ENCODE results near the gene ZNF837.

The ZNF837 gene

GRCh38 chr19:58332697-58333096 lies 48.1 kb downstream of the ZNF837 start:
- no peak for DNase-seq
- intact Hi-C loops (cut with DNase I): no loop called here

DNA sequence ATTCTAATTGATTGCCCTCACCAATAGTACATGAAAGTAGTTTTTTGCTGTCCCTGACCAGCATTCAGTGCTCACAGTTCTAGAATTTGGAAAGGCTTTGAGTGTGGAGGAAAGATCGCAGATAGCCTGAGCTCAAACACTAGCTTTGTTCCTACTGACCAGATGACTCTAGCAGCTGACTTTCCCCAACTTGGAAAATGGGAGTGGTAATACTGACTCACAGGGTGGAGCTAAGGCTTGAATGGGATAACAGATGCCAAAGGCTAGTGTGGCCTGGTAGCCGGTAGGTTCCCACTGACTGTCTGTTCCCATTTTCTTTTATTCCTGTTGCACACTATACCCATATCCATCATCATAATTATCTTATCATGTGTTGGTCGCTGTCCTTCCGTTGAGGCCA lies 50.4 kb downstream of the ZNF837 start:
- intact Hi-C loops (cut with DNase I): no loop called here
- peak in 30 of 42 donors; percentile 27 to 90 (median 61) for DNase-seq

- intact Hi-C loops (cut with DNase I): no loop called here
- no peak for DNase-seq
Measured at GRCh38 chr19:58328999-58329398, 51.8 kb downstream of the ZNF837 start.

DNA sequence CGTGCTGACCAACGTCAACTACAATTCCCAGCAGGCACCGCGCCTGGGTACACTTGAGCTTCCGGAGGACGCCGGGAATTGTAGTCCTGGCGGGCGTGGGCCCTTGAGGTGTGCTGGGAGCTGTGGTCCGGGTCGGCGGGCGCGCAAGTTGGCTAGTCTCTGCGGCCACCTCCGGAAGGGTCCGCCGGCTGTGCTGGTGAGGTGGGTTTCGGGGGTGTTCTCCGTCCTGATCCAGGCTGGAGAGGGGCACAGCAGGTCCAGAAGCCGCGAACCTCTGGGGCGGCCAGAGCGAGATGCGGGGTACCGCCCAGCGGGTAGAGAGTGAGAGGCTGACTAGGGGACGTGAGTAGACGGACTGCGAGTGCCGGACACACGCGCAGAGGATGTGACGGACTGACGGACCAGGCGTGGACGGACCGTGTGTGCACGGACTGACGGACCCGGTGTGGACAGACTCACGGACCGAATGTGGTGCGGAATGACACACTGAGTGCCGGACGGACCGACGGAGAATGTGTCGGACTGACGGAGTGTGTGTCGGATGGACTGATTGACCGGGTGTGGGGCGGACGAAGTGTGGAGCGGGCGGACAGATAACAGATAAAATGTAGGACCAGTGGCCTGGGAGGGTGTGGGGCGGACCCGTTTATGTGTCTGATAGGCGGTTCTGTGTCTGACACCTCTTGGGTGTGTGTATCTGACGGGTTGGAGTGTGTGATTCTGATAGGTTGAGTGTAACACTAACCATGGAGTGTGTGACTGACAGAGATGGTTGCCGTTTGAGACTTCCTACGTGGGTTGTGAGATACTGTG lies 53.7 kb downstream of the ZNF837 start, which contains the start of gene ZSCAN22:
Gene ZSCAN22, plus strand, starts transcription at position 81 of the 813 bp plus-strand sequence. CDS start 7,809 bp downstream, outside the sequence.
- intact Hi-C loops (cut with DNase I): loop anchor here (2.0 kb wide), 2 partner anchors 22 to 54 kb away; partner anchors contain the start of genes ERVK3-1 and ZNF837
- peak; percentile 96 to 99 (median 98) for DNase-seq

GRCh38 chr19:58326501-58326913 lies 54.3 kb downstream of the ZNF837 start:
- intact Hi-C loops (cut with DNase I): loop anchor here (2.0 kb wide), 2 partner anchors 22 to 54 kb away; partner anchors contain the start of genes ERVK3-1 and ZNF837
- peak in 1 of 42 donors; percentile 13 for DNase-seq

DNA sequence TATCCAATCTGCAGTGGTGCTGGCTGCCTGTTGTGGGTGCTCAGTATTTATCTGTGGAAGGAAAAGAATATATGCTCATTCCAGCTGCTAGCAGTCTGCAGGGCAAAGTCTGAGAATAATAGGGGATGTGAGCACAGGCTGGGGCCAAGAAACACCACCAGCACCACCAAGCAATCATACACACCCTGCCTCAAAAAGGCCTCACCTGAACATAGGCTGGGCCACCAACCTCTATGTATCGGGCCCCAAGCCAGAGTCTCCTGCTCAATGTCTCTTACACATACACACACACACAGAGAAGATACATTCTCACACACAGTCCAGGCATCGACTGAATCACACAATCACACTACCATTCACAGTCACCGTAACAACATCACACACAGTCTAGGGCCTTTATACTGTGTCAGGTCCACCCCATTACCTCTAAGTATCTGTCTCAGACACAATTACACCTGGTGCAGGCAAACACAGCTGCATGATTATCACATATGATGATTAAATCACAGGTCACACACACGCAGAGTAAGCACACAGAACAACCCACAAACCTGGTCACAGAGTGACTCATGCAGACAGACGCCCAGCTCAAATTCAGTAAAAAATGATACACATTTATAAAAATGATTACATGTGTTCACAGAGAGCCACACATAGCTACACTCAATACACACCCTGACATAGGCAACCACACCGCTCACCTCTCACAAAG lies 55.4 kb downstream of the ZNF837 start:
- intact Hi-C loops (cut with DNase I): loop anchor here (2.0 kb wide), 2 partner anchors 21 to 55 kb away; partner anchors contain the start of genes ERVK3-1 and ZNF837
- DNase-seq: peak in 1 of 42 donors; percentile 25

DNA sequence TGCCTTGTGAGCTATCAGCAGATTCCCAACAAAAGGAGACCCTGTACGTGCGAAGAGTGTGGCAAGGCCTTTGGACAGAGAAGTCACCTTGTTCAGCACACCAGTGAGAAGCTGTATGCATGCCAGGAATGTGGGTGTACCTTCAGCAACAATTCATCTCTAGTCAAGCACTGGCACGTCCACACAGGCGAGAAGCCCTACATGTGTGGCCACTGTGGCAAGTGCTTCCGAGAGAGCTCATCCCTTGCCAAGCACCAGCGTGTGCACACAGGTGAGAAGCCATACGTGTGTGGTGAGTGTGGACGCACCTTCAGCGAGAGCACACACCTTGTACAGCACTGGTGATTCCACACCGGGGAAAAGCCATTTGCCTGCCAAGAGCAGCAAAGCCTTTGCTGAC lies 61.6 kb downstream of the ZNF837 start:
- intact Hi-C loops (cut with DNase I): no loop called here
- DNase-seq: no peak

DNA sequence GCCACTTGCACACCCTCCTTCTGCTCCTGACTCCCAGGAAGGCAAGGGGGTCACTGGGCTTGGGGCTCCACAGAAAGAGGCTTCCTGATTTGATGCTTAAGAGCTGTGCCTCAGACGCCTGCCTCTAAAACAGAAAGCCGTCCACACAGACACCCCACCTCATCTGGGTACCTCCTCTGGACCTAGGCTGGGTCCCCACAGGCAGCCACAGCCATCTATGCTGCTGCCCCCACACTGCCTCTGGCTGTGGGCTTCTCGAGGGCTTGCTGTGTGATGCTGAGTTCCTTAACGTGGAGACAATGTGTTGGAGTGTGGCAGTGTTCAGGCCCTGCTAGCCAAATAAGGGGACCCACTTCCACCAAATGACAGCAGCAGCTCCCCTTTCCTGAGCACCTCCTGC lies 62.5 kb downstream of the ZNF837 start:
- intact Hi-C loops (cut with DNase I): no loop called here

More for the DNA sequence above, 62.5 kb downstream of the ZNF837 start:
- no peak for DNase-seq
